Keratinocyte (primary cell): ENCODE measurements around the gene RASSF1. TPM values are rescaled to one million over a fixed set of nuclear protein-coding genes. Genes with fewer than 3 reads are reported as not detected.

Experiments used
- DNase-seq: peaks from one replicate; pipeline ENCODE4 v3.0.0-alpha.2; 2011; ENCODE audit warnings: low read depth, missing footprints, low spot score
- FAIRE-seq: peaks from 2 replicates; lab custom pipeline; 2011; peaks lifted over from hg19 to GRCh38; lab: Jason Lieb, UNC
- H2AFZ ChIP-seq: 2 replicates; pipeline ENCODE4 v1.6.0; 2012; ENCODE audit warnings: low read length, control low read depth, inconsistent platforms; ENCODE audit not compliant: control insufficient read depth
- H3K27ac ChIP-seq: 2 replicates; pipeline ENCODE4 v1.5.1; 2011; ENCODE audit warnings: low read length; ENCODE audit not compliant: control insufficient read depth, insufficient read depth
- H3K27me3 ChIP-seq: 3 replicates; pipeline ENCODE4 v1.6.0; 2011; ENCODE audit warnings: low read length; ENCODE audit not compliant: control insufficient read depth, insufficient read depth; ENCODE audit errors: extremely low read depth
- H3K36me3 ChIP-seq, 2 experiments: 2 replicates in 1 of 2; 3 replicates in 1 of 2; pipeline ENCODE4 v1.5.1; 2011; ENCODE audit warnings: low read length in 2 of 2, mild to moderate bottlenecking in 1 of 2; ENCODE audit not compliant: control insufficient read depth in 2 of 2, insufficient read depth in 2 of 2; ENCODE audit errors: extremely low read depth in 1 of 2
- H3K4me1 ChIP-seq: 3 replicates; pipeline ENCODE4 v1.5.1; 2011; ENCODE audit warnings: low read length; ENCODE audit not compliant: control insufficient read depth, insufficient read depth; ENCODE audit errors: extremely low read depth
- H3K4me2 ChIP-seq: 3 replicates; pipeline ENCODE4 v1.6.0; 2011; ENCODE audit warnings: low read depth, low read length; ENCODE audit not compliant: control insufficient read depth, insufficient read depth; ENCODE audit errors: extremely low read depth
- H3K4me3 ChIP-seq, 3 experiments: fragments of 200-600 bp in 1 of 3; sonication (generic) in 1 of 3; 2 replicates in 2 of 3; 3 replicates in 1 of 3; pipeline ENCODE4 v1.5.1; 2011 to 2016; ENCODE audit warnings: low read length in 3 of 3, mild to moderate bottlenecking in 3 of 3, control low read depth in 2 of 3, inconsistent platforms in 1 of 3, low read depth in 1 of 3, mixed read lengths in 1 of 3, mixed run types in 1 of 3, moderate library complexity in 1 of 3; ENCODE audit not compliant: control insufficient read depth in 2 of 3, insufficient read depth in 2 of 3; ENCODE audit errors: extremely low read depth in 1 of 3
- H3K79me2 ChIP-seq: 2 replicates; pipeline ENCODE4 v1.6.0; 2012; ENCODE audit warnings: low read length; ENCODE audit not compliant: control insufficient read depth, insufficient read depth
- H3K9ac ChIP-seq: 3 replicates; pipeline ENCODE4 v1.6.0; 2011; ENCODE audit warnings: low read length; ENCODE audit not compliant: control insufficient read depth, insufficient read depth; ENCODE audit errors: extremely low read depth
- H3K9me1 ChIP-seq: 3 replicates; pipeline ENCODE4 v1.6.0; 2011; ENCODE audit warnings: low read length; ENCODE audit not compliant: control insufficient read depth, insufficient read depth; ENCODE audit errors: extremely low read depth
- H3K9me3 ChIP-seq: 2 replicates; pipeline ENCODE4 v1.5.1; 2012; ENCODE audit warnings: low read depth, low read length; ENCODE audit not compliant: control insufficient read depth
- H4K20me1 ChIP-seq: 3 replicates; pipeline ENCODE4 v1.6.0; 2011; ENCODE audit warnings: low read length; ENCODE audit not compliant: control insufficient read depth, insufficient read depth; ENCODE audit errors: extremely low read depth
- EZH2 ChIP-seq: IDR thresholded peaks from one replicate; pipeline ENCODE4 v1.6.1; 2012; ENCODE audit warnings: inconsistent platforms, mild to moderate bottlenecking, low read length, moderate library complexity
- dilution Hi-C: fragments of 300-500 bp; cut with MboI; formaldehyde crosslinking; loops from one replicate; pipeline ENCODE4 v1.7.0; 2020; ENCODE audit warnings: low sequenced_read_pairs; ENCODE audit not compliant: extremely low pct_ligation_motif_present
- polyA plus RNA-seq, 5 experiments: library from polyadenylated mRNA; depleted of rRNA in 3 of 5; stranded (reverse) in 3 of 5; stranded (forward) in 1 of 5; unstranded in 1 of 5; fragments of >200 nt; gene quantifications; 1 replicate in 1 of 5; 2 replicates in 3 of 5; 3 replicates in 1 of 5; pipeline versions ENCODE4 v1.2.1 to v1.2.3, GENCODE V29; 2011 to 2012; ENCODE audit warnings: missing spikeins in 2 of 5, low read depth in 1 of 5, low replicate concordance in 1 of 5
- TF ChIP-seq, protein P1 (sequence below), 3 experiments: IDR thresholded peaks in 1 of 3; conservative IDR thresholded peaks in 1 of 3; optimal IDR thresholded peaks in 1 of 3; 2 replicates in 2 of 3; 3 replicates in 1 of 3; pipeline versions ENCODE3 to v1.5.1; 2011; ENCODE audit warnings: low read length in 3 of 3, mild to moderate bottlenecking in 3 of 3, moderate library complexity in 2 of 3, control low read depth in 1 of 3, inconsistent platforms in 1 of 3; ENCODE audit not compliant: insufficient read depth in 2 of 3; ENCODE audit errors: extremely low read depth in 1 of 3

RASSF1 gene
- polyA plus RNA-seq, 1 donor (not counting 4 experiments of a cell fraction or from before 2014, with no cell fraction given): 28.5 TPM

DNA sequence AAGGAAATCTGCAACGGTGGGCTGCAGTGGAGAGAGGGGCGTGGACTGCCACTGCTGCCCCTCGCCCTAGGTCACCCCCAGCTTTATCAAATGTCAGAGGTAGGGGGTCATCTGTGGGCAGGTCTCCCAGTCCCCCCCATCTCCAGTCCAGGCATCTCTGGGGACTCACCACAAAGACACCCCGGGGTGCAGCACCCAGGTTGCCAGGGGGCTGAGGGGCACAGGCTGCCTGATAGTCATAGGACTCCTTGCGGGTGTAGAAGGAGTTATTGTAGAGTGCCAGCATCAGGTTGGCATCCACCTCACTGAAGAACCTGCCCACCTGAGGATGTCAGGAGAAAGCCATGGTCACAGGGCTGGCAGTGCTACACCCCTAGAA lies 25.2 kb upstream of the RASSF1 start:
- Histone ChIP-seq H3K27ac (no peak overlapping the region), H4K20me1 (no peaks in the 10 kb centered on the region), H3K4me2 (peak overlapping the region; percentile 95), H3K79me2 (no peaks in the 10 kb centered on the region), H3K4me1 (peaks cover 12% of the 10 kb centered on the region), H3K4me3 (peak overlapping the region; percentile 49 to 80 (median 80)), H3K36me3 (no peaks in the 10 kb centered on the region), H3K9me3 (no peaks in the 10 kb centered on the region), H3K27me3 (peaks cover 4% of the 10 kb centered on the region), H2AFZ (no peak overlapping the region), H3K9ac (peak overlapping the region; percentile 69), H3K9me1 (no peaks in the 10 kb centered on the region)
- dilution Hi-C loops: no loop called here
- DNase-seq: no peak
- FAIRE-seq: no peak
- TF ChIP-seq EZH2: no peak
- TF ChIP-seq, protein P1, sequence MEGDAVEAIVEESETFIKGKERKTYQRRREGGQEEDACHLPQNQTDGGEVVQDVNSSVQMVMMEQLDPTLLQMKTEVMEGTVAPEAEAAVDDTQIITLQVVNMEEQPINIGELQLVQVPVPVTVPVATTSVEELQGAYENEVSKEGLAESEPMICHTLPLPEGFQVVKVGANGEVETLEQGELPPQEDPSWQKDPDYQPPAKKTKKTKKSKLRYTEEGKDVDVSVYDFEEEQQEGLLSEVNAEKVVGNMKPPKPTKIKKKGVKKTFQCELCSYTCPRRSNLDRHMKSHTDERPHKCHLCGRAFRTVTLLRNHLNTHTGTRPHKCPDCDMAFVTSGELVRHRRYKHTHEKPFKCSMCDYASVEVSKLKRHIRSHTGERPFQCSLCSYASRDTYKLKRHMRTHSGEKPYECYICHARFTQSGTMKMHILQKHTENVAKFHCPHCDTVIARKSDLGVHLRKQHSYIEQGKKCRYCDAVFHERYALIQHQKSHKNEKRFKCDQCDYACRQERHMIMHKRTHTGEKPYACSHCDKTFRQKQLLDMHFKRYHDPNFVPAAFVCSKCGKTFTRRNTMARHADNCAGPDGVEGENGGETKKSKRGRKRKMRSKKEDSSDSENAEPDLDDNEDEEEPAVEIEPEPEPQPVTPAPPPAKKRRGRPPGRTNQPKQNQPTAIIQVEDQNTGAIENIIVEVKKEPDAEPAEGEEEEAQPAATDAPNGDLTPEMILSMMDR (optimal IDR thresholded peaks at IDR 0.05 in 1 of 3, IDR thresholded peaks at IDR 0.05 in 1 of 3, conservative IDR thresholded peaks at IDR 0.05 in 1 of 3; ENCODE audit: extremely low read depth in 1 of 3, insufficient read depth in 2 of 3, low read length in 3 of 3): no peak

DNA sequence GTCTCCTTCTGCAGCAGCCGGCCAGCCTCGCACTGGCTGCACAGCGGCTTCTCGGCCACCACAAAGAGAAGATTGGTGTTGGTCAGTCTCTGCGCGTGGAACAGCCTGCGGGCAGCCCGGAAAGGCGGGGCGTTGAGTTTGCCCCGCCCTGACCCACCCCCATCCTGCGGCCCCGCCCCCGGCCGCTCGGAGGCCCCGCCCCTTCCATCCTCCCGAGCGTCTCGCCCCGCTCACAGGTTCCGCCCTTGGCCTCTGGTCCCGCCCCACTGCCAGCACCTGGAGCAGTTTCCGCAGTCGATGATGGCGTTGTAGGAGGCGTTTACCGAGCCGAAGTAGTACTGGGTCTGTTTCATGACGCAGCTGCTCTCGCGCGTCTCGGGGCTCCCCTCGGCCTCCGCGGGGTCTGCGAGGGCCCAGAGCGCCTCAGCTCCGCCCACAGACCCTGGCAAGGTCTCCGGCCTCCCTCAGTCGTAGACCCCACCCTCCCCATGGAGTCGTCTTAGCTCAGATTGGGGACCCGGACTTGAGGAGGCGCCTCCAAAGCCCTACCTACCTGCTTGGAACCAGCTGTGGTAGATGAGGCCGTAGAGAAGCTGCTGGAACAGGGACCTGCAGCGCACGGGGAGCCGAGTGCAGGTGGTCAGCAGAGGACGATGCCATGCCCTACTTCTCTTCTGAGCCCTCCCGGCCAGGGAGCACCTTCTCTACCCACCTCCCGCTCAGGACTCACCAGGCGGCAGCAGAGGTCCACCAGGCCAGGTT lies 24.6 kb upstream of the RASSF1 start:
- H3K36me3 ChIP-seq: no peaks in the 10 kb centered on the region
- H3K4me3 ChIP-seq: peak overlapping the region; percentile 49 to 80 (median 80)
- peak overlapping the region; percentile 95 for H3K4me2 ChIP-seq
- peaks cover 4% of the 10 kb centered on the region for H3K27me3 ChIP-seq
- H3K9me3 ChIP-seq: no peaks in the 10 kb centered on the region
- no peak overlapping the region for H3K27ac ChIP-seq
- peaks cover 12% of the 10 kb centered on the region for H3K4me1 ChIP-seq
- peak overlapping the region; percentile 97 for H2AFZ ChIP-seq
- H4K20me1 ChIP-seq: no peaks in the 10 kb centered on the region
- peak; percentile 87 for FAIRE-seq
- TF ChIP-seq, protein P1 (optimal IDR thresholded peaks at IDR 0.05 in 1 of 3, IDR thresholded peaks at IDR 0.05 in 1 of 3, conservative IDR thresholded peaks at IDR 0.05 in 1 of 3; ENCODE audit: extremely low read depth in 1 of 3, insufficient read depth in 2 of 3, low read length in 3 of 3): peak in 1 of 3 experiments; percentile 28
- no peak for TF ChIP-seq EZH2
- no peaks in the 10 kb centered on the region for H3K9me1 ChIP-seq
- DNase-seq: peak; percentile 81
- peak overlapping the region; percentile 69 for H3K9ac ChIP-seq
- dilution Hi-C loops: no loop called here
- no peaks in the 10 kb centered on the region for H3K79me2 ChIP-seq
